HepG2 (cell line): Measurements from ENCODE around the gene UQCRC1. TPM values are rescaled to one million over a fixed set of nuclear protein-coding genes. Genes with fewer than 3 reads are reported as not detected.

Experiments
- CBFB ChIP-seq: sonication (generic); formaldehyde crosslinking; IDR thresholded peaks from 2 replicates; pipeline ENCODE4 v1.4.0; 2020; ENCODE audit warnings: missing genetic modification reagents
- E2F2 ChIP-seq: sonication (generic); formaldehyde crosslinking; IDR thresholded peaks from 2 replicates; pipeline ENCODE4 v1.4.0; 2020; ENCODE audit warnings: missing genetic modification reagents, borderline replicate concordance
- FOXO4 ChIP-seq: sonication (generic); formaldehyde crosslinking; conservative IDR thresholded peaks from 2 replicates; pipeline ENCODE4 v1.8.1; 2023; ENCODE audit warnings: missing genetic modification reagents
- KAT7 ChIP-seq: IDR thresholded peaks from 2 replicates; pipeline ENCODE4 v1.6.1; 2018; ENCODE audit warnings: borderline replicate concordance, missing compliant biosample characterization
- RORA ChIP-seq: sonication (generic); formaldehyde crosslinking; IDR thresholded peaks from 2 replicates; pipeline ENCODE4 v1.5.0; 2020; ENCODE audit warnings: mild to moderate bottlenecking, missing genetic modification reagents, moderate library complexity
- ZBTB34 ChIP-seq: sonication (generic); formaldehyde crosslinking; IDR thresholded peaks from 2 replicates; pipeline ENCODE4 v1.8.0; 2022; ENCODE audit warnings: mild to moderate bottlenecking, missing genetic modification reagents
- ZNF18 ChIP-seq: sonication (generic); formaldehyde crosslinking; IDR thresholded peaks from 2 replicates; pipeline ENCODE4 v1.8.0; 2022; ENCODE audit warnings: mild to moderate bottlenecking, missing genetic modification reagents; ENCODE audit not compliant: insufficient replicate concordance
- ZNF276 ChIP-seq: sonication (generic); formaldehyde crosslinking; IDR thresholded peaks from 2 replicates; pipeline ENCODE4 v1.4.0; 2020; ENCODE audit warnings: mild to moderate bottlenecking, low read depth, missing genetic modification reagents
- ZNF747 ChIP-seq: sonication (generic); formaldehyde crosslinking; IDR thresholded peaks from 2 replicates; pipeline ENCODE4 v1.8.1; 2023; ENCODE audit warnings: missing genetic modification reagents, mild to moderate bottlenecking, borderline replicate concordance
- ZNF761 ChIP-seq: sonication (generic); formaldehyde crosslinking; conservative IDR thresholded peaks from 2 replicates; pipeline ENCODE4 v1.4.0; 2020; ENCODE audit warnings: mild to moderate bottlenecking, missing genetic modification reagents
- ZSCAN29 ChIP-seq: sonication (generic); formaldehyde crosslinking; conservative IDR thresholded peaks from 2 replicates; pipeline ENCODE4 v1.4.0; 2020; ENCODE audit warnings: mild to moderate bottlenecking, missing genetic modification reagents
- polyA plus RNA-seq, 8 experiments: library from polyadenylated mRNA; depleted of rRNA in 3 of 8; stranded (reverse) in 7 of 8; unstranded in 1 of 8; fragments of >200 nt; fragmentation: Illumina TruSeq in 4 of 8; extraction: Trizol in 4 of 8; gene quantifications; 2 replicates each; pipeline versions ENCODE4 v1.2.1 to v1.2.3, GENCODE V29; 2011 to 2016; ENCODE audit warnings: low read depth in 4 of 8, missing spikeins in 1 of 8, mixed read lengths in 1 of 8; ENCODE audit not compliant: insufficient read depth in 1 of 8
- total RNA-seq, 5 experiments: library from RNA; depleted of rRNA; stranded (reverse); fragments of >200 nt; fragmentation: Illumina TruSeq; extraction: Trizol; gene quantifications; 2 replicates each; pipeline ENCODE4 v1.2.3, GENCODE V29; 2016; ENCODE audit warnings: low read depth in 1 of 5

UQCRC1 gene
- total and polyA plus RNA-seq, 2 of the 13 experiments (the other 11 are each of a cell fraction or from before 2014, with no cell fraction given): 316 to 680 TPM

- TF ChIP-seq ZNF18 (CRISPR knock-in tag) (no peak), RORA (CRISPR knock-in tag) (no peak), ZBTB34 (no peak), ZSCAN29 (CRISPR knock-in tag) (no peak), FOXO4 (CRISPR knock-in tag) (no peak), CBFB (CRISPR knock-in tag) (no peak), ZNF276 (CRISPR knock-in tag) (no peak), KAT7 (CRISPR knock-in tag) (no peak), ZNF747 (CRISPR knock-in tag) (no peak), E2F2 (CRISPR knock-in tag) (no peak), ZNF761 (no peak)
- TF ChIP-seq, all 625 proteins: peak for 0
Observed at GRCh38 chr3:48567090-48567489, 42.4 kb downstream of the UQCRC1 start (continued).
